ENCODE measurements around the gene GRID2IP. TPM values are rescaled to one million over a fixed set of nuclear protein-coding genes. Genes with fewer than 3 reads are reported as not detected.
"Not testable (repeated sequence)": the region's sequence is repeated elsewhere in the genome, so short reads cannot be mapped to it uniquely, and the experiment has no call there.

The GRID2IP gene
- total and polyA plus RNA-seq, 10 of the 15 experiments (the other 5 are each of a cell fraction or from before 2014, with no cell fraction given) = not detected

- TF ChIP-seq BCL3 (IDR thresholded peaks at IDR 0.05; ENCODE audit: borderline replicate concordance, insufficient read depth, low read depth, low read length, poor library complexity, severe bottlenecking) = no peak
- TF ChIP-seq SMC3 (IDR thresholded peaks at IDR 0.05; ENCODE audit: borderline replicate concordance, low read length) = no peak; the same call in 1 of the 2 replicates
- no peak; a peak in 1 of 4 replicates for TF ChIP-seq EP300 (IDR thresholded peaks at IDR 0.05; ENCODE audit: borderline replicate concordance in 1 of 2, control insufficient read depth in 1 of 2, low read depth in 2 of 2, low read length in 2 of 2)
- TF ChIP-seq MYC (IDR thresholded peaks at IDR 0.05; ENCODE audit: insufficient read depth, insufficient read length, insufficient replicate concordance, low read length, severe bottlenecking) = no peak
Measured at GRCh38 chr7:6577369-6578113, 26.3 kb upstream of the GRID2IP start, which contains the start of gene ZDHHC4 (continued).

- WGBS (ENCODE audit: insufficient coverage, insufficient replicate concordance, low lambda C conversion rate, missing lambda C conversion rate) = 7% methylated on average over 13 of the region's 14 CpGs
- Histone ChIP-seq H2AFZ (ENCODE audit: control insufficient read depth, low read depth, low read length) (peak overlapping the region; percentile 64), H3K4me2 (ENCODE audit: control insufficient read depth, insufficient read depth) (peak overlapping the region; percentile 57; the same call in 1 of the 2 replicates), H3K27ac (ENCODE audit: control insufficient read depth, insufficient read depth) (peak overlapping the region; percentile 75), H3K4me1 (ENCODE audit: control insufficient read depth, insufficient read depth, low read length) (peaks cover 27% of the 10 kb centered on the region), H3K4me3 (peak overlapping the region; percentile 98), H3K9ac (ENCODE audit: control insufficient read depth, insufficient read depth, low read length) (peak overlapping the region; percentile 89; the same call in 1 of the 2 replicates)
- H3K79me2 ChIP-seq (ENCODE audit: control insufficient read depth, insufficient read depth, low read length); BruUV-seq (replicated peaks); H3K27me3 ChIP-seq (replicated peaks in 1 of 2; ENCODE audit: control insufficient read depth in 2 of 2, insufficient read depth in 2 of 2, low read length in 1 of 2); DNase-seq (ENCODE audit: low read depth, low spot score); H3K36me3 ChIP-seq (ENCODE audit: control insufficient read depth in 2 of 2, insufficient read depth in 2 of 2, low read length in 1 of 2); ATAC-seq; in situ Hi-C loops (cut with MboI); FAIRE-seq; RAD21 ChIA-PET (ENCODE audit: unreplicated experiment); H3K9me3 ChIP-seq (replicated peaks; ENCODE audit: control insufficient read depth, insufficient read depth, low read length); H4K20me1 ChIP-seq (ENCODE audit: control insufficient read depth, insufficient read depth): not testable (repeated sequence)
- SMC1A ChIA-PET (ENCODE audit: uncharacterized antibody, unreplicated experiment) = interaction anchor here (0.8 to 2.0 kb wide), 2 partner anchors 14 to 333 kb away, joined by 3 to 7 read pairs; no protein-coding TSS in a partner anchor
- intact Hi-C loops (cut with micrococcal nuclease; ENCODE audit: unreplicated experiment) = loop anchor here (5.0 kb wide), 1 partner anchor 60 kb away; the partner anchor contains the start of gene ZNF316
- TF ChIP-seq SRF (IDR thresholded peaks at IDR 0.05; ENCODE audit: low read depth in 2 of 2, low read length in 2 of 2) = 0 out of 4 replicates have a peak, but pooled peaks of 1 of the 2 experiments have one; percentile 8
- TF ChIP-seq ZBTB11 (CRISPR knock-in tag; IDR thresholded peaks at IDR 0.05) = peak; percentile 73; the same call in 1 of the 2 replicates
- POLR2A ChIA-PET = interaction anchor here (0.6 to 1.1 kb wide), 2 partner anchors 97 to 326 kb away, joined by 3 read pairs; no protein-coding TSS in a partner anchor
- CTCF ChIA-PET = interaction anchor here (3.4 to 5.1 kb wide), 2 partner anchors 14 to 61 kb away, joined by 13 to 38 read pairs; partner anchors contain the start of gene INTS15
Measured at GRCh38 chr7:6576867-6577368, 25.7 kb upstream of the GRID2IP start.

Measured in GM12878 (cell line).